Activated CD8-positive, alpha-beta memory T cell treated with anti-CD3 and anti-CD28 coated beads for 36 hours (primary cell): ENCODE results near the gene ZNF280D. TPM values are rescaled to one million over a fixed set of nuclear protein-coding genes. Genes with fewer than 3 reads are reported as not detected.

Experiments used
- CTCF ChIA-PET: fragments of 350-600 bp; sonication (Branson Sonifier 250); formaldehyde crosslinking; loops from one replicate; lab custom pipeline; 2021; ENCODE audit warnings: antibody characterized with exemption; lab: Charles Lee
- POLR2A ChIA-PET: fragments of 350-600 bp; sonication (Branson Sonifier 250); formaldehyde crosslinking; loops from one replicate; lab custom pipeline; 2021; ENCODE audit warnings: antibody characterized with exemption; lab: Charles Lee
- total RNA-seq, 2 experiments: library from RNA; stranded (reverse); gene quantifications; one replicate each; pipeline ENCODE4 v1.2.3, GENCODE V29; 2021

ZNF280D gene
- total RNA-seq, 2 experiments from 2014 or later: 15.9 to 16.9 TPM

DNA sequence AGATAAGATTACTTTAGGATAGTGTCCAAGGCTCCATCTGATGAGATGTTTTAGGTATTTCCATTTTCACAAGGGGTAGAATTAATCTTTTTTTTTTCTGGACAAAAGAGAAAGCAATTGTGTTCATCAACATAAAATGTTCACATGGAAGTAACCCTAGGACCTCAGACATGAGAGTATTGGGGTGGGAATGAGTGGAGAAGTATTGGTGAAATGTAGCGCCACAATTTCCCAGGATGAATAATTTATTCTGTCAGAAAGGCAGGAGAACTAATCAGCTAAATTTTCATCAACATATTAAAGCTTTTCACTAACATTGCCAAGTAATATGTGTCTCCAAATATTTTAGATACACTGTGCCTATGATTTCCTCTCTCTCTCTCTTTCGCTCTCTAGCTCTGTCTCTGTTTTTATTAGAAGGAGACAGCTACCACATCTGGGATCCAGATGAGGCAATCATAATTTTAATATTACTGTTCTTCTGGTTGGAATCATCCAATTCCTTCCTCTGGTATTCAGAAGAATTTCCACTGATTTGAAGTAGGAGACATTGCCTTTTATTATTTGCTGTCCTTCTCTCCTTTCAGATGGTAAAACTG is 21.6 kb upstream of the ZNF280D start:
- CTCF ChIA-PET: no interaction called here
- POLR2A ChIA-PET: no interaction called here

DNA sequence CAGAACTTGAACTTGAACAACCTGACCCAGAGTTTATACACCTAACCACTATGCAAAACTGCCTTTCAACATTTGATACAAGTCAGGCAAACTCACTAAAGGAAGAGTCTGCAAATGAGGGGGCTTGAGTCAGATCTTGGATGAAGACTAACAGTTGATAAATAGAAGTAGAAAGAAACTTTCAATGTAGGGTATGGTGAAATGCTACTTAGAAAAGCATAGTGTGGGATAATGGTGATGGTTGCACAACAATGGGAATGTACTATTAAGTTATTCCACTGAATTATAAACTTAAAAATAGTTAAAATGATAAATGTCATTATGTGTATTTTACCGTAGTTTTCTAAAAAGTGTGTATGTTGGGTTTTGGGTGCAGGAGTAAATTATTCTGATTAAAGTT is 19.7 kb upstream of the ZNF280D start:
- ChIA-PET POLR2A (no interaction called here), CTCF (no interaction called here)

DNA sequence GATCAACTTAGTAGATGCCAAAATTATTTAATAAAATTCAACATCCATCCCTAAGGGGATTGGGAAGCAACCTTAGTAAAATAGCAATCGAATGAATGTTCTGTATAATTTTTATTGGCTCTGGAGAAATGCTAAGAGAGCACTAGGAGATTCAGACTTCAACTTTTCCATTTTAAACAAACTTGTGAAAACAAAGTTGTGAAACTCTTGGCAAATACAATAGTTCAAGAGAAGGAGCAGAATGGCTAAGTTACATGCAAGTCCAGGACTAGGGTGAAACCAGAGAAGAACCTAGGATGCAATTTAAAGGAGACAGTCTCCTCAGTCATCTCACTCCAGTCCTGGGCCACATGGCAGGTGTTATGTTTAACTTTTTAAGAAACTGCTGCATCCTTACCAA is 16.7 kb upstream of the ZNF280D start:
- ChIA-PET POLR2A (no interaction called here), CTCF (no interaction called here)

DNA sequence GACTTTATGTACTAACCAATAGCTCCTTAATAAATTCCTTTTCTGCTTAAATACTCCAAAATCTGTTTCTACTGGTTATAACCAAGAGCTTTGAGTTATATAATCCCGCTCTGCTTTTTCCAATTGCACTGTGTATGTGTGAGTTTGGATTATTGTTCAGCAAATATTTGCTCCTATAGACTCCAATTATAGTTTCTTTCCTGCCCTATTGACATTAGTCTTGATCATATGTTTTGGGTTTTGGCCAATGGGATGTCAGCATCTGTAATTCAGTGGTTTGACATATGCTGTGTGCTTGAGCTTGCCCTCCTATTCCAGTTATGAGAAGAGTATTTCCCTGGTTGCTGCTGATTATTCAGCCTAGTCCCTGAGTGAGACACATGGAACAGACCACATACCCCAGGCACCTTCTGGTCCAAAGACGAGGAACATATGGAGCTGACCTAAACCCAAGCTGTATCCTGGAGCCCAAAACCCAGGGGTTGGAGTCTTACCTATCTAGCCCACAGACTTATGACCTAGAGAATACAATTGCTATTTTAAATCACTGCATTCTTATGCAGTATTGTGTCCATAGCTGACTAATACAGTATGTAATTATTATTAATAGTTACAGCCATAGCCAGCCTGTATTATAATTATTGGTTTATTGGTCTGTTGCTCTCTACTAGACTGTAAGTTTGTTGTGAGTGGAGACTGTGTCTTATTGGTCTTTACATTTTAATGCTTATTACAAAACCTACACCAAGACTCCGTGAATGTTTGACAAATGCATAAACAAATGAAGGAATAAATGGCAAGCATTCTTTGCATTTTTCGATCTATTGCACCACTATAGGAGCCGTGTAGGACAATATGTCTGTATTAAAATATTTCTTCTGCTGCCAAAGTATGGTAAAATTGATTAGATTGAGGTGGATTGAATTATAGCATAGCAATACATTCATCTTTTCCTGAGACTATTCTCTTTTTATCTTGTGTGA is 11.7 kb upstream of the ZNF280D start:
- POLR2A ChIA-PET: no interaction called here
- CTCF ChIA-PET: no interaction called here

DNA sequence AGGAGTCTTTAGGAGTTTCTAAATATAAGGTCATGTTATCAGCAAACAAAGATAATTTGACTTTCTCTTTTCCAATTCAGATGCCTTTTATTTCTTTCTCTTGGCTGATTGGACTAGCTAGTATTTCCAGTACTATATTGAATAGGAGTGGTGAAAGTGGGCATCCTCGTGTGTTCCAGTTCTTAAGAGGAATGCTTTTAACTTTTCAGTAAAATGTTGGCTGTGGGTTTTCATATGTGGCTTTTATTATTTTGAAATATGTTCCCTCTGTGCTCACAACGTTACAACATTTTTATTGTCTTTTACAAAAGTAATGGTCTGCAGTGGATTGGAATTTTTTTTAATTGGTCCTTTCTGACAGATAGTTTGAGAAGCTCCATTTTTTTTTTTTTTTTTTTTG is 8.2 kb upstream of the ZNF280D start:
- CTCF ChIA-PET: no interaction called here

DNA sequence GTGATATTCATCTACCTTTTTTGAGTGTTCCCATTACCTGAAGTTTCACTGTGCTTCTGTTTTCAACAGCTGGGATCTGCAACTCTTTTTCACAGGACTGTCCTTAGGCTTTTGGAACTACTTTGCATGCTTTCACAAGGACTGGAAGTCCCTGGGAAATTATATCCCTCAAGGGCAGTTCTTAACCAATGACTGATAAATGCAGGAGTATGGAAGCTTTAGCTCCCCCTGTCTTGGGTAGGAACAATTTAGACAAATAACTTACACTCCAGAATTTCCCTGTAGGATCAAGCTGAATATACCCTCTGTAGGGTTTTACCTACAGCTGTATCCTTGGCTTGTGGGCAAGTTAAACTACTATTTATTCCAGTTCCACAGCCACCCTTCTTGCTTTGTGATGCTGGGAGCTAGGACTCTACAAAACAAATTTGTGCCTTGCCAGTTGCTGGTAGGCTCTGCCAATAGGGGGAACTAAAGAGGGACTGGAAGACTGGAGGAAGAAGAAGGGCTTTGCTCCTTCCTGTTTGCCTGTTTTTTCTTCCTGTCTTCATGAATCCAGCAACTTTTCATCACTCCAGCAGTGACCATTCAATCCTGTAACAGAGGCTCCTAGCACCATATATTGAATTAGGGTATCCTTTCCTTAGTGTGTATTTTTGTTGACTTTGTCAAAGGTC is 6.8 kb upstream of the ZNF280D start:
- CTCF ChIA-PET: no interaction called here
- POLR2A ChIA-PET: no interaction called here

More for the DNA sequence above, 8.2 kb upstream of the ZNF280D start:
- POLR2A ChIA-PET: no interaction called here

DNA sequence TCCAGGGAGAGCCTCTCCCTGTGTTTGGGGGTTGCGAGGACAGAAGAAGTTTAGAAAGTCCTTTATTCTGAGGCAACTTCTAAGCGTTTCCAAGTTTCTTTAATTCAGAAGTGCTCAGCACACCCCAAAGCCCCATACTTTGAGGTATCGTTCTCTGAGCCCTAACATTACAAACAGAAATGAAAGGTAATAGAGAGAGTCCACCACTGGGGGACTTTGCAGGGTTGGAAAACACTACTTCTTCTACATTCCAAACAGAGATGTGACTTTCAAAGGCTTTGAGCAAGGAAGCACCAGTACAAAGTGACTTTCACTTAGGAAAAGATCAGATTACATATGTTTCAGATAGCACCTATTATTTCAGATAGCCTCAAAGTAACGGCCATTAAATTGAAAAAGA is 6.2 kb upstream of the ZNF280D start:
- POLR2A ChIA-PET: no interaction called here
- CTCF ChIA-PET: no interaction called here

DNA sequence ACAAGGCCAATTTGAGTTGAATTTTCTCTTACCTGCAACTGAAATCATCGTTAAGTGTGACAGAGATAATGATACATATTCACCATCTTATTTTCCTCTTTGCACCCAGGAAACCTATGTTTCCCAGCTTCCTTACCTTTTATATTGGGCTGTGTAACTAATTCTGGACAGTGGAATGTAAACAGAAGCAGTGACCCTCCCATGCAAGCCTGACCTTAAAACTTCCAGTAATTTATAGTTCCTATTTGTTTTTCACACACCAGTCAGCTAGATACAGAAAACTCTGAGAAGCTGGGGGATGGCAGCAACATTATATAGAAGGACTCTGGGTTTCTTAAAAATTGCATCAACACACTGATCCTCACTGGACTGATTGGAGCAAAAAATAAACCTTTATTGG is 4.5 kb upstream of the ZNF280D start:
- ChIA-PET CTCF (no interaction called here), POLR2A (no interaction called here)

DNA sequence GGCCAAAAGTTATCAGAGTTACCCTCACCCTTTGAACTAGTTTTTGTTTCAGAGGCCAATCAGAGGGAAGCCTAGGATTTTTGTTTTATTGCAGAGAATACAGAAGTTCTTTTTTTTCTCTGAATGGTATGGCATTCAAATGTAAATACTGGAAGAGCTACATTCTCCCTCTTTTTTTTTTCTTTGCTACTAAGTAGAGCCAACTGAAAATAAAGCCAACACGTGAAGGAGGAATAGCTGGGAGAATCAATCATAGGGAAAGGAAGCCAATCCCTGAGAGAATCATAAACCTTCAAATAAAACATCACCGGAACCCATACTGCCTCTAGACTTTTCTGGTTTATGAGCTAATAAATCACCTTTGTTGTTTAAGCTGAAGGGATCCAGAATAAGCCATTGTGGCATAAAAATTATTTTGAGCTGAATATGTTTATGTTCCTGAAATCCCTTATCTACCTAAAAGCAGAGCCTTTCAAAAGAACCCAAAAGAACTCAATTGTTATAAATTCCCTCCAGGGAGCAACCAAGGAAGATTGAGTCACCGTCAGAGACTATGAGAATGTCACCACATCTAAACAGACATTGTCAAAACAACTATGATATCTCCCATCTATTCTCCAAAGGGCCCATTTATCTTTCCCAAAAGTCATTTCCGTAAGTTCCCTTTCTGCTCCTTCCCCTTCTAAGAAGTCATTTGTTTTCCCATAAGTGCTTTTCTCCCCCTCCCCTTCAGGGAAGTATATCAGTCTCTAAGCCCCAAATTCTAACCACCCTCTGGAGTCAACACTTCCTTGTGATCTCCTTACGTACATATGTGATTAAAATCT is 3.8 kb upstream of the ZNF280D start:
- CTCF ChIA-PET: no interaction called here
- POLR2A ChIA-PET: no interaction called here

DNA sequence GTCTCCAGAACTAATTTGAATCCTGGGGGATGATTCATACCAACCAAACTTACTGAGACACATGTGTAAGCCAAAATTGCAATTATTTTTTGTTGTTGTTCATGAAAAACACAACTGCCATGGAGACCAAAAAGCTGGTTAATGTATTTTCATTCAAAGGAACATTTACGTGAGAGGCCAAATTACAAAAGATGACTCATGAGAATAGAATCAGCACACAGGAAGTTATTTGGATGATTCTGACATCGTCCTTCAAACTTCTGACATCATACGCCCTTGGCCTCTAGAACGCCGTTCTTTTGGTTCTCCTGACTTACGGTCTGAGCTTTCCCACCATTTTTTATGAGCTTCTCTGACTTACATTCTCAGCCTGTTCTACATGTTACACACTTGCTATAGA is 3.0 kb upstream of the ZNF280D start:
- POLR2A ChIA-PET: no interaction called here
- CTCF ChIA-PET: no interaction called here

DNA sequence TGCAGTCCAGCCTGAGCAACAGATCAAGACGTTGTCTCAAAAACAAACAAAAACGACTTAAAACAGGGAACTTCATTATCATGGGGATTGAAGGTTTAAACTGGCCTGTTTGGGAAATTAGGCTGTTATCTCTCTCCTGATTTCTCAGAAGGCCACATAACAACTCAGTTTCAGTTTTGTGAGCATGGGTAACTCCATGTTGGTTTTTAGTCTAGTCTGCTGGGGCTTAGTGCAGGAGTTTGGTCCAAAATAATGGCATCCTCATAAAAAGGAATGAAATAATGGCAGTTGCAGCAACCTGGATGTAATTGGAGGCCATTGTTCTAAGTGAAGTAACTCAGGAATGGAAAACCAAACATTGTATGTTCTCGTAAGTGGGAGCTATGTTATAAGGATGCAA is 2.3 kb upstream of the ZNF280D start:
- POLR2A ChIA-PET: no interaction called here
- CTCF ChIA-PET: no interaction called here

DNA sequence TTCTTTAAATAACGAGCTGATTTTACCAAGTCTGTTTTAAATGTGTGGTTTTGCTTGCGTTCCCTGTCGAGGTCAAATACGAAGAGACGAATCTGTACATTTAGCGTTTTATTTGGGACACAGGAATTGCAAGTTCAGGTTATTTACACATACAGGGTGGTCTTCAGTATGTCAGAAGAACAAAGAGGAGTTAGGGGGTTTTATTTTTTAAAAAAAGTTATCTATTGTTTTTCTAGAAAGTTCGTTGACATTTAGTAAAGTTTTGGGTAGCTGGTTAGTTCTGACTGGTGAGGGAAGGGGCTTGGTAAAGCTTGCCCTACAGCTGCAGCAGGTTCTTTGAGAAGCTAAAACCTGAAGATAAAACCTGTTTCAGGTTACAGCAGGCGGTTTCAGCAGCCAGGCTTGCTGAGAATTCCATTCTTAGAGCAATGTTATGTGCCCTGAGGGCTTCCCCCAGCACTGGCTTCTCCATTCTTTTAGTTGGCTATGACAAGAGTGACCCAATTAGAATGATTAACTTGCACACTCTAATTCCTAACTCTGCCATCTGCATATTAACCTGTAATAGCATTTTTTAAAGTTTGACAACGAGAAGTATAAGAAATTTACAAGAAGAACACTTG is 815 bp upstream of the ZNF280D start:
- CTCF ChIA-PET: interaction anchor here (1.4 kb wide), 1 partner anchor 184 kb away, joined by 3 read pairs; the partner anchor contains the start of gene TCF12
- POLR2A ChIA-PET: interaction anchor here (1.4 to 1.6 kb wide), 2 partner anchors 30 to 184 kb away, joined by 3 to 4 read pairs; partner anchors contain the start of gene TCF12

DNA sequence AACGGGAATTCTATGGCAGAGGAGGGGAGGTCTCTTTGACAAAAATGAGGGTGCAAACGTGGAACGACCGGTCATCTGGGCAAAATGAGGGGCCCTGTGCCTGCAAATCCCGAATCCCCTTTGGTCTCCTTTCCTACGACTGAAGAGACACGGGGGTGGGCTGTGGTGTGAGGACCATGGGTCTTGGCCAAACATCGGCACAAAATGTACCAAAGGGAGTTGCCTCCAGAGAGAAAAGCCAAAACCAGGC is 498 bp downstream of the ZNF280D start:
- ChIA-PET CTCF (no interaction called here), POLR2A (interaction anchor here (1.6 kb wide), 1 partner anchor 31 kb away, joined by 3 read pairs; no protein-coding TSS in a partner anchor)

DNA sequence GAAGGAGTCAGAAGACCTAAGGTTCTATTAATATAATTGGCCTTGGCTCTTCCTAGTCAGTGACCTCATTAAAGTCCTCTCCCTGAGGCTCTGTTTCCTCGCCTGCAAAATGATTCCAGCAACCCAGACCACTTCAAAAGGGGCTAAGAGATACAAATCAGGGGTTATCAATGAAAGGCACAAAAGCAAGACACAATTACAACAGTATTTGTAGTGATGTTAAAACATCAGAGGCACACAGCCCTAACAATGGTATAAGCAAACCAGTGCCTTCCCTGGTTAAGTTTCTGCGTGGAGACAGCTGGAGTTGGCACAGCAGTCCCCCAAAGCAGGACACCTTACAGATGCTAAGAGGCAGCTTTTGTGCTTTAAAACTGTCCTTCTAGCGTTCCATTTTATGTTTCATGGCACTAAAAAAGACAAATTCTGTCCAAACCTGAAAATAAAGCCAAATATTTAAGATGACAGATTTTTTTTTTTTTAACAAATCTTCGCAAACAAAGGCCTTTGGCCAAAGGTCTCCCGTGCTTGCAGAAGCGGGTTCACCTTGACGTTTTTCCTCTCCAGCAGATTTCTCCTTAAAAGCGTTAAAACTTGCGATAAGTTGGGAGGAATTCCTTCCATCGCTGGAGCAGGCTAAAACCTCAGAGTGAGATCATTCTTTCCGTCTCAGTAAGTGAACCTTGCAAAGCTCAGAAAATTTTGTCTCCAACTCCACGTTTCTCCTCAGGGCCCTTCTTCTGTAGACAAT is 999 bp downstream of the ZNF280D start:
- CTCF ChIA-PET: no interaction called here

DNA sequence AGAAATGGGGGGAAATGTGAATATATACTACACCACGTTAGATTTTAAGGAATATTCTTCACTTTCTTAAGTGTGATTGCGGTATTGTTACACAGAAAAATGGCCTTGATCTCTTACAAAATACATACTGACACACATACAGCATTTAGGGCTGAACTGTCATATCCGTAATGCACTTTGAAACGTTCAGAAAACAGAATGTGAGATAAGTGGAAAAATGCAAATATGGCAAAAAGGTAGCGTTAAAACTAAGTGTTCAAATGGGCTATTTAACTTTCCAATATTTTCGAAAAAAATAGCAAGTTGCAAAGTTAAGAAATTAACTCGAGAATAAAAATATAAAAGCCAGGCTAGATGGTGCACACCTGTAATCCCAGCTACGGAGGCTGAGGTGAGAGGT is 1.8 kb downstream of the ZNF280D start:
- CTCF ChIA-PET: interaction anchor here (1.5 kb wide), 1 partner anchor 19 kb away, joined by 3 read pairs; no protein-coding TSS in a partner anchor
- POLR2A ChIA-PET: interaction anchor here (0.5 kb wide), 1 partner anchor 158 kb away, joined by 3 read pairs; no protein-coding TSS in a partner anchor

More for the DNA sequence above, 999 bp downstream of the ZNF280D start:
- POLR2A ChIA-PET: interaction anchor here (1.6 kb wide), 1 partner anchor 32 kb away, joined by 3 read pairs; no protein-coding TSS in a partner anchor

DNA sequence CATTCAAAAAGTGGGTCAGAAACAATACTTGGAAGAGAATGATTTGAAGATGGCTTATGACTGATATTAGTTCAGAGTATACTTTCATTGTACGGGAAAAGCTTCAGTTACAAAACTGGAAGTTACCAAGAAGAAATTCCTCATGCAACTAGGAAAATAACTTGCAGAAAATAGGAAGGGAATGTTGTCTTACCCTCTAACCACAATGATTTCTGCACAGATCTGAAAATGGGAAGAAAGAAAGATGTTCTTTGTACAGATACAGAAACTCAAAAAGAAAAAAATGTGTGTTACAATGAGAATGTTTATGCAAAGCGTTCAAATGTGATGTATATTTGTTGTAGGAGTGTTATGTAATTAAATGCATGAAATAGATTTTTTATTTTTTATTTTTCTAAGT is 3.7 kb downstream of the ZNF280D start:
- CTCF ChIA-PET: no interaction called here
- POLR2A ChIA-PET: interaction anchor here (0.7 kb wide), 1 partner anchor 12 kb away, joined by 3 read pairs; no protein-coding TSS in a partner anchor

DNA sequence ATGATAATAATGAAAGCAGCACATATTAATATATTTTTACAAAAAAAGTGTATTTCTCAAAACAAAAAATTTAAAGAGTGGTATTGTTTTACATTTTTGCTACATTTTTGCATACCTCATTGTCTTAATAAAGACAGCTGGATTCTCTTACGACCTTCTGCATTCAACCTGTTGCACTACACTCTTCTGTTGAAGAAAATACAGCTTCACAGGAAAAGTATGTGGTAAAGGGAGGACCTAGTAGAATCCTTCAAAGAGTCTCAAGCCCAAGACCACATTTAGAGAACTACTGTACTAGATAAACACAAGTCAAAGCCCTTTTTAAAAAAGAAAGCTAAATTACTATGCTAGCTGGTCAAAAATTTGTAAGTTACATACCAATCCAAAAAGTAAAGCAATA is 7.9 kb downstream of the ZNF280D start:
- ChIA-PET CTCF (no interaction called here), POLR2A (no interaction called here)

DNA sequence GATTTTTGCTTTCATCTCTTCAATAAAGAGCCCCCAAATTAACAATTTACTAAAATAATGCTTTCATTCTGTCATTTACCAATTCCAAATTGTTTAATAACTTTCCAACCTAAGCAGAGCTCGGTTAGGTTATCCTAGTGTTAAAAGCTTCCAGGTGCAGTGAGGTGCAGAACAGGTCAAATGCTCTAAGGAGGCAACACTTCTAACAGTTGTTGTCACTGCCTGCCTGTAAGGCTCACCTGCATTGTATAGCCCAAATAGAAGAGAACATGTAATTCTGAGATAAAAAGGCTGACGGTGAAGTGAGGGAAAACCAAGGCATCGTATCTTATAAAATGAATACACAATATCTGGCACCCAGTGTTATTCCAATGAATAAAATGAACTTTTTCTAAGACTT is 9.1 kb downstream of the ZNF280D start:
- ChIA-PET POLR2A (no interaction called here), CTCF (no interaction called here)
